ENCODE data around the gene NELFB. TPM values are rescaled to one million over a fixed set of nuclear protein-coding genes. Genes with fewer than 3 reads are reported as not detected.

Gene NELFB
- total RNA-seq, 1 experiment from 2014 or later = 95.0 TPM

GRCh38 chr9:137245450-137246421, 9.4 kb upstream of the NELFB start:
- no peak overlapping the region for H3K27ac Mint-ChIP-seq
- peaks cover 20% of the 10 kb centered on the region for H3K36me3 Mint-ChIP-seq
- H3K9me3 Mint-ChIP-seq = no peaks in the 10 kb centered on the region
- ATAC-seq = no peak
- TF ChIP-seq AFF4 (CRISPR knock-in tag; IDR thresholded peaks at IDR 0.05; ENCODE audit: borderline replicate concordance) = no peak
- no peak for TF ChIP-seq MAX (CRISPR knock-in tag; IDR thresholded peaks at IDR 0.05)
- no peak for TF ChIP-seq ZNF532 (CRISPR knock-in tag; IDR thresholded peaks at IDR 0.05; ENCODE audit: borderline replicate concordance)
- no peak for TF ChIP-seq ZBTB21 (CRISPR knock-in tag; IDR thresholded peaks at IDR 0.05; ENCODE audit: borderline replicate concordance)
- TF ChIP-seq MYBL2 (CRISPR knock-in tag; IDR thresholded peaks at IDR 0.05) = no peak
- TF ChIP-seq TEAD1 (CRISPR knock-in tag; IDR thresholded peaks at IDR 0.05) = no peak
- TF ChIP-seq SMAD3 (CRISPR knock-in tag; IDR thresholded peaks at IDR 0.05; ENCODE audit: borderline replicate concordance) = no peak
- TF ChIP-seq, protein P1, sequence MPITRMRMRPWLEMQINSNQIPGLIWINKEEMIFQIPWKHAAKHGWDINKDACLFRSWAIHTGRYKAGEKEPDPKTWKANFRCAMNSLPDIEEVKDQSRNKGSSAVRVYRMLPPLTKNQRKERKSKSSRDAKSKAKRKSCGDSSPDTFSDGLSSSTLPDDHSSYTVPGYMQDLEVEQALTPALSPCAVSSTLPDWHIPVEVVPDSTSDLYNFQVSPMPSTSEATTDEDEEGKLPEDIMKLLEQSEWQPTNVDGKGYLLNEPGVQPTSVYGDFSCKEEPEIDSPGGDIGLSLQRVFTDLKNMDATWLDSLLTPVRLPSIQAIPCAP (CRISPR knock-in tag; IDR thresholded peaks at IDR 0.05) = no peak
- TF ChIP-seq TEAD4 (CRISPR knock-in tag; IDR thresholded peaks at IDR 0.05) = no peak
- TF ChIP-seq, protein P2, sequence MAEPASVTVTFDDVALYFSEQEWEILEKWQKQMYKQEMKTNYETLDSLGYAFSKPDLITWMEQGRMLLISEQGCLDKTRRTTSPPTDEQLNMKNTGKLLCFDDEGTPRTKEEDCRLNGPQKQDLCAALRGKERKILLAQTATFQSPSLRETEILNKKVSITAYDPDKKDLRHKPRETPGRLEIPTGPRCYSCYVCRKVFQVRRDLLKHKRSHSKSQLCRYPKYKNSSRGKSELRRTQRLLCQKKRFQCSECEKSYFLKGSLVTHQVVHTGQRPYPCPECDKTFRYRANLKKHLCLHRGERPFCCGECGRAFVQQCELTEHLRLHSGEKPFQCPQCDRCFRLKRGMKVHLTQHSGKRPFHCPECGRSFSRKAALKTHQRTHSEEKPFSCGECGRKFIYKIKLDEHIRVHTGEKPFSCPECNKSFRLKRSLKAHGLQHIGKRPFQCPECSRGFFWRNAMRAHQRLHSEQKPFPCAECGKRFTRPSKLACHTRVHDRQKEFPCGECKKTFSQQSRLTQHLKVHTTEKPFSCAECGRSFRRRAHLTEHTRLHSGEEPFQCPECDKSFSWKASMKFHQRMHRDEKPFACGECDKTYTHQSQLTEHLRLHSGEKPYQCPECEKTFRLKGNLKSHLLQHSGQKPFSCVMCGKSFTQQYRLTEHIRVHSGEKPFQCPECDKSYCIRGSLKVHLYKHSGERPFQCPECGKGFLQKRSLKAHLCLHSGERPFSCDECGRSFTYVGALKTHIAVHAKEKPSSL (CRISPR knock-in tag; conservative IDR thresholded peaks at IDR 0.05) = no peak
- no peak for DNase-seq (ENCODE audit: low spot score)
- POLR2A ChIA-PET = interaction anchor here (1.2 to 2.1 kb wide), 2 partner anchors 9 to 31 kb away, joined by 5 to 9 read pairs; partner anchors contain the start of gene TOR4A
- peaks cover 28% of the 10 kb centered on the region for H3K4me1 Mint-ChIP-seq
- peaks cover 4% of the 10 kb centered on the region for H3K27me3 Mint-ChIP-seq (ENCODE audit: low read depth)
- H3K4me3 Mint-ChIP-seq = no peak overlapping the region
- CTCF ChIA-PET = interaction anchor here (0.5 to 5.9 kb wide), 12 partner anchors 8 to 211 kb away, joined by 3 to 46 read pairs (median 6); partner anchors contain the start of genes NELFB and RNF224

Measured in WTC11 (cell line).